Kidney (tissue), 14 donors: ENCODE data around the gene FLT4. TPM values are rescaled to one million over a fixed set of nuclear protein-coding genes. Genes with fewer than 3 reads are reported as not detected.

Source experiments
- DNase-seq, 5 donors: peaks; one replicate each; pipeline ENCODE4 v3.0.0-alpha.2; 2013 to 2020
- FAIRE-seq: peaks from 2 replicates; lab custom pipeline; 2012; peaks lifted over from hg19 to GRCh38; lab: Jason Lieb, UNC
- H3K27ac ChIP-seq, 2 donors: one replicate each; pipeline ENCODE4 v1.7.0; 2013; ENCODE audit warnings: low read depth in 2 of 2, low read length in 2 of 2, inconsistent platforms in 1 of 2
- H3K27me3 ChIP-seq: one replicate; pipeline ENCODE4 v1.7.1; 2013; ENCODE audit warnings: low read length, inconsistent platforms; ENCODE audit not compliant: control insufficient read depth, insufficient read depth
- H3K36me3 ChIP-seq, 3 donors: one replicate each; pipeline versions ENCODE4 v1.7.0 to v1.7.1; 2013; ENCODE audit warnings: low read length in 3 of 3, control low read depth in 1 of 3, inconsistent platforms in 1 of 3; ENCODE audit not compliant: insufficient read depth in 3 of 3, control insufficient read depth in 2 of 3
- H3K4me1 ChIP-seq, 3 donors: one replicate each; pipeline versions ENCODE4 v1.7.0 to v1.7.1; 2013; ENCODE audit warnings: low read length in 3 of 3, inconsistent platforms in 1 of 3, low read depth in 1 of 3; ENCODE audit not compliant: control insufficient read depth in 2 of 3, insufficient read depth in 2 of 3
- H3K4me3 ChIP-seq, 3 donors: one replicate each; pipeline versions ENCODE4 v1.7.0 to v1.8.1; 2013; ENCODE audit warnings: low read length in 3 of 3, control low read depth in 1 of 3, inconsistent platforms in 1 of 3
- H3K9ac ChIP-seq, 3 donors: one replicate each; pipeline versions ENCODE4 v1.7.0 to v1.7.1; 2013; ENCODE audit warnings: low read length in 3 of 3, control low read depth in 1 of 3, inconsistent platforms in 1 of 3
- H3K9me3 ChIP-seq, 3 donors: one replicate each; pipeline versions ENCODE4 v1.7.0 to v1.7.1; 2013; ENCODE audit warnings: low read length in 3 of 3, control low read depth in 1 of 3, inconsistent platforms in 1 of 3; ENCODE audit not compliant: control insufficient read depth in 2 of 3, insufficient read depth in 1 of 3
- intact Hi-C: fragments of 100-400 bp; cut with DNase I; formaldehyde crosslinking; loops from one replicate; pipeline ENCODE4 v1.11.1; 2022
- polyA plus RNA-seq: library from polyadenylated mRNA; stranded (reverse); fragments of 350-450 nt; fragmentation: Illumina TruSeq; extraction: RNeasy Lipid Tissue Mini Kit (QIAGEN cat#74804); gene quantifications from one replicate; pipeline ENCODE4 v1.2.3, GENCODE V29; 2014; ENCODE audit warnings: low read depth, low replicate concordance; ENCODE audit not compliant: insufficient read depth
- total RNA-seq: library from RNA; stranded (reverse); fragmentation: NEBNext Ultra II Directional; extraction: Animal tissue kit (Norgen Biotek cat#: 25700); gene quantifications from one replicate; pipeline ENCODE4 v1.2.1, GENCODE V29; 2021
- TF ChIP-seq, protein P1 (sequence below): IDR thresholded peaks from 3 replicates; pipeline ENCODE4 v1.5.1; 2012; ENCODE audit warnings: mild to moderate bottlenecking, moderate library complexity, borderline replicate concordance; ENCODE audit not compliant: insufficient read depth; ENCODE audit errors: extremely low read depth
- donor health status: control.
- donor health status: control.
- donor health status: control.
- donor health status: control.
- donor health status: control.
- donor health status: DM: yes; HTN: yes; CAD: no.
- donor health status: Normal renal cell carcinoma (clear cell type).

FLT4 gene
- total and polyA plus RNA-seq, 2 donors from 2014 or later: 6.9 to 29.4 TPM

DNA sequence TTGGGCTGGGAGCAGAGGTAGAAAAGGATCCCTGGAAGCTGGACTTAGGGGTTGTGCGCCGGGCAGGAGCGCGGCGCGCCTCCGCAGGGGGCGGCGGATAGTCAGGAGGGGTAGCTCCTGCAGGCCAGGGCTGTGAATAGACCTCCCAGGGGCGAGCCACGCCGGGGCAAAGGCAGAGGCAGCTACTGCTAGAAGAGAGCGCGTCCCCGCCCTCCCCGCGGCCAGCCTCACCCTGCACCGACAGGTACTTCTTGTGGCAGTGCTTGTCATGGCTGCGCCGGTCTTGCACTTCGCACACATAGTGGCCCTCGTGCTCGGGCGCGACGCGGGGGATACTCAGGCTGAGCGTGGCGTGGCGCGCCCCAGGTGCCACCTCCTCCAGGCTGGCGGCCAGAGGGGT is 28.1 kb downstream of the FLT4 start:
- Histone ChIP-seq H3K9ac (no peak overlapping the region), H3K36me3 (no peaks in the 10 kb centered on the region), H3K27ac (no peak overlapping the region), H3K4me3 (no peak overlapping the region), H3K4me1 (peaks cover 0 to 2% (median 0%) of the 10 kb centered on the region in 3 donors), H3K9me3 (no peaks in the 10 kb centered on the region), H3K27me3 (no peaks in the 10 kb centered on the region)
- DNase-seq: no peak
- FAIRE-seq: no peak
- intact Hi-C loops: no loop called here
- TF ChIP-seq, protein P1, sequence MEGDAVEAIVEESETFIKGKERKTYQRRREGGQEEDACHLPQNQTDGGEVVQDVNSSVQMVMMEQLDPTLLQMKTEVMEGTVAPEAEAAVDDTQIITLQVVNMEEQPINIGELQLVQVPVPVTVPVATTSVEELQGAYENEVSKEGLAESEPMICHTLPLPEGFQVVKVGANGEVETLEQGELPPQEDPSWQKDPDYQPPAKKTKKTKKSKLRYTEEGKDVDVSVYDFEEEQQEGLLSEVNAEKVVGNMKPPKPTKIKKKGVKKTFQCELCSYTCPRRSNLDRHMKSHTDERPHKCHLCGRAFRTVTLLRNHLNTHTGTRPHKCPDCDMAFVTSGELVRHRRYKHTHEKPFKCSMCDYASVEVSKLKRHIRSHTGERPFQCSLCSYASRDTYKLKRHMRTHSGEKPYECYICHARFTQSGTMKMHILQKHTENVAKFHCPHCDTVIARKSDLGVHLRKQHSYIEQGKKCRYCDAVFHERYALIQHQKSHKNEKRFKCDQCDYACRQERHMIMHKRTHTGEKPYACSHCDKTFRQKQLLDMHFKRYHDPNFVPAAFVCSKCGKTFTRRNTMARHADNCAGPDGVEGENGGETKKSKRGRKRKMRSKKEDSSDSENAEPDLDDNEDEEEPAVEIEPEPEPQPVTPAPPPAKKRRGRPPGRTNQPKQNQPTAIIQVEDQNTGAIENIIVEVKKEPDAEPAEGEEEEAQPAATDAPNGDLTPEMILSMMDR: no peak

DNA sequence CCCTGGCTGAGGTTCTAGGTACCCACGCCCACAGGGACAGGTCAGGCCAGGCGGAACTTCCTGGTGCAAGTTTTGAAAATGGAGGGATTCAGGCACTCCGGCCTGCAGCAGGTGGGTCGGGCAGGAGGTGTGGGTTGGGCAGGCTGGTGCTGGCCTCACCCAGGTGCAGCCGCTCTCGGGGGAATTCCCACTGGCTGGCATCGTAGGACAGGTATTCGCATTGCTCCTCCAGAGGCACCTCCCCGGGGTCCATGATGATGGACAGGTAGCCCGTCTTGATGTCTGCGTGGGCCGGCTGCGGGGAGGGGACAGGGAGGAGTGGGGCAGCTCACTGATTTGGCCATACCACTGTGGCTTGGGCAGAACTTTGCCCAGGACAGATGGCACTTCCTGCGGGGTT is 29.4 kb downstream of the FLT4 start:
- TF ChIP-seq, protein P1: no peak
- Histone ChIP-seq H3K27me3 (no peaks in the 10 kb centered on the region), H3K4me3 (no peak overlapping the region), H3K36me3 (no peaks in the 10 kb centered on the region), H3K9ac (no peak overlapping the region), H3K4me1 (peaks cover 0 to 2% (median 0%) of the 10 kb centered on the region in 3 donors), H3K9me3 (no peaks in the 10 kb centered on the region), H3K27ac (no peak overlapping the region)
- no peak for DNase-seq
- FAIRE-seq: no peak
- intact Hi-C loops: no loop called here

DNA sequence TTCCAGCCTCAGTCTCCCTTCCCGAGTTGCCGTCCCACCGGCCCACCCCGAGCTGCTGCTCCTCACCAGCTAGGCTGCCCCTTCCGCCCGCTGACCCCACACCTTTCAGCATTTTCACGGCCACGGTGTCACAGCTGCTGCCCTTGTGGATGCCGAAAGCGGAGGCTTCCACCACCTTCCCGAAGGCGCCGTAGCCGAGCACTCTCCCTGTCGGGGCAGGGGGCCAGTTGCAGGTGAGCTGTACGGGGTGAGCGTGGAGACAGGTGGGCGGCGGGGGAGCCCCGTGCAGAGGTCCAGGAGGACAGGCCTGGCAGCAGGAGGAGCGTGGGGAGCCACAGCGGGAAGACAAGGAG is 29.9 kb downstream of the FLT4 start:
- H3K9ac ChIP-seq: no peak overlapping the region
- DNase-seq (no peak), FAIRE-seq (no peak)
- peaks cover 0 to 2% (median 0%) of the 10 kb centered on the region in 3 donors for H3K4me1 ChIP-seq
- no peaks in the 10 kb centered on the region for H3K27me3 ChIP-seq
- H3K36me3 ChIP-seq: no peaks in the 10 kb centered on the region
- no peak overlapping the region for H3K27ac ChIP-seq
- no peaks in the 10 kb centered on the region for H3K9me3 ChIP-seq
- no peak overlapping the region for H3K4me3 ChIP-seq
- TF ChIP-seq, protein P1: no peak
- intact Hi-C loops: no loop called here
